ENCODE results near the gene DLGAP1.

GRCh38 chr18:3848316-3848715 is 606.8 kb downstream of the DLGAP1 start:
- no peak for TF ChIP-seq POLR2A (IDR thresholded peaks at IDR 0.05)
- TF ChIP-seq, protein P1, sequence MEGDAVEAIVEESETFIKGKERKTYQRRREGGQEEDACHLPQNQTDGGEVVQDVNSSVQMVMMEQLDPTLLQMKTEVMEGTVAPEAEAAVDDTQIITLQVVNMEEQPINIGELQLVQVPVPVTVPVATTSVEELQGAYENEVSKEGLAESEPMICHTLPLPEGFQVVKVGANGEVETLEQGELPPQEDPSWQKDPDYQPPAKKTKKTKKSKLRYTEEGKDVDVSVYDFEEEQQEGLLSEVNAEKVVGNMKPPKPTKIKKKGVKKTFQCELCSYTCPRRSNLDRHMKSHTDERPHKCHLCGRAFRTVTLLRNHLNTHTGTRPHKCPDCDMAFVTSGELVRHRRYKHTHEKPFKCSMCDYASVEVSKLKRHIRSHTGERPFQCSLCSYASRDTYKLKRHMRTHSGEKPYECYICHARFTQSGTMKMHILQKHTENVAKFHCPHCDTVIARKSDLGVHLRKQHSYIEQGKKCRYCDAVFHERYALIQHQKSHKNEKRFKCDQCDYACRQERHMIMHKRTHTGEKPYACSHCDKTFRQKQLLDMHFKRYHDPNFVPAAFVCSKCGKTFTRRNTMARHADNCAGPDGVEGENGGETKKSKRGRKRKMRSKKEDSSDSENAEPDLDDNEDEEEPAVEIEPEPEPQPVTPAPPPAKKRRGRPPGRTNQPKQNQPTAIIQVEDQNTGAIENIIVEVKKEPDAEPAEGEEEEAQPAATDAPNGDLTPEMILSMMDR (IDR thresholded peaks at IDR 0.05): no peak

All from testis (tissue), 2 donors.